HEK293 (cell line): ENCODE data around the gene RHBDF2.

Source experiments
- CTCF ChIA-PET: fragments of 350-600 bp; formaldehyde crosslinking; extraction: SDS; loops from one replicate; lab custom pipeline; 2021; ENCODE audit warnings: antibody characterized with exemption; lab: Yijun Ruan, JAX
- POLR2A ChIA-PET: fragments of 300-600 bp; formaldehyde crosslinking; extraction: SDS; loops from one replicate; lab custom pipeline; 2020; ENCODE audit warnings: antibody characterized with exemption, inconsistent platforms; lab: Yijun Ruan, JAX
- H3K27ac ChIP-seq: fragments of 200-500 bp; sonication (Bioruptor generic); 2 replicates; pipeline ENCODE4 v1.5.1; 2014; ENCODE audit warnings: low read depth, low read length, control low read depth, inconsistent platforms; ENCODE audit errors: extremely low read depth
- H3K36me3 ChIP-seq, 2 experiments: fragments of 200-500 bp in 1 of 2; sonication (Bioruptor generic) in 1 of 2; 1 replicate in 1 of 2; 2 replicates in 1 of 2; pipeline ENCODE4 v1.5.1; 2014 to 2017; ENCODE audit warnings: inconsistent platforms in 2 of 2, low read length in 2 of 2; ENCODE audit not compliant: control insufficient read depth in 2 of 2, insufficient read depth in 1 of 2
- H3K4me1 ChIP-seq: fragments of 200-500 bp; sonication (Bioruptor generic); 2 replicates; pipeline ENCODE4 v1.5.1; 2014; ENCODE audit warnings: mild to moderate bottlenecking, low read length, inconsistent platforms; ENCODE audit not compliant: control insufficient read depth, insufficient read depth
- H3K4me3 ChIP-seq: 2 replicates; pipeline ENCODE4 v1.5.1; 2011; ENCODE audit warnings: low read depth, mild to moderate bottlenecking, control low read depth, low read length, moderate library complexity
- H3K9me3 ChIP-seq: fragments of 200-500 bp; sonication (Bioruptor generic); 2 replicates; pipeline ENCODE4 v1.5.1; 2014; ENCODE audit warnings: low read depth, low read length, inconsistent platforms; ENCODE audit not compliant: control insufficient read depth, insufficient read depth
- AEBP2 ChIP-seq: fragments of 450-650 bp; formaldehyde crosslinking; IDR thresholded peaks from 2 replicates; pipeline ENCODE4 v1.5.1; 2016; ENCODE audit warnings: missing biosample characterization, missing genetic modification characterization, borderline replicate concordance
- ATF2 ChIP-seq: fragments of 450-650 bp; formaldehyde crosslinking; IDR thresholded peaks from 2 replicates; pipeline ENCODE4 v1.5.1; 2016; ENCODE audit warnings: missing biosample characterization, missing genetic modification characterization, low read depth
- EGR2 ChIP-seq: fragments of 450-650 bp; formaldehyde crosslinking; IDR thresholded peaks from 2 replicates; pipeline ENCODE4 v1.5.1; 2016; ENCODE audit warnings: low read depth, missing biosample characterization, missing genetic modification characterization
- GFI1B ChIP-seq: fragments of 450-650 bp; formaldehyde crosslinking; IDR thresholded peaks from 2 replicates; pipeline ENCODE4 v1.5.1; 2016; ENCODE audit warnings: missing biosample characterization, missing genetic modification characterization
- GLI2 ChIP-seq: fragments of 450-650 bp; formaldehyde crosslinking; IDR thresholded peaks from 2 replicates; pipeline ENCODE4; 2017; ENCODE audit warnings: missing biosample characterization, missing genetic modification characterization, low read depth, borderline replicate concordance
- KLF10 ChIP-seq: fragments of 450-650 bp; IDR thresholded peaks from 2 replicates; pipeline ENCODE4 v1.5.1; 2018; ENCODE audit warnings: missing biosample characterization, mild to moderate bottlenecking, missing genetic modification characterization
- MEIS1 ChIP-seq: sonication (generic); formaldehyde crosslinking; IDR thresholded peaks from 2 replicates; pipeline ENCODE4 v1.8.1; 2022; ENCODE audit warnings: missing genetic modification reagents, mild to moderate bottlenecking, borderline replicate concordance
- REPIN1 ChIP-seq: fragments of 450-650 bp; formaldehyde crosslinking; IDR thresholded peaks from 2 replicates; pipeline ENCODE4 v1.5.1; 2017; ENCODE audit warnings: missing biosample characterization, missing genetic modification characterization, low read depth
- SCRT2 ChIP-seq: fragments of 450-650 bp; formaldehyde crosslinking; IDR thresholded peaks from 2 replicates; pipeline ENCODE4 v1.5.1; 2016; ENCODE audit warnings: missing biosample characterization, missing genetic modification characterization
- SP2 ChIP-seq: fragments of 450-650 bp; formaldehyde crosslinking; IDR thresholded peaks from 2 replicates; pipeline ENCODE4 v1.5.1; 2016; ENCODE audit warnings: missing biosample characterization, missing genetic modification characterization
- ZBTB1 ChIP-seq: fragments of 450-650 bp; formaldehyde crosslinking; IDR thresholded peaks from 2 replicates; pipeline ENCODE4 v1.5.1; 2016; ENCODE audit warnings: missing biosample characterization, missing genetic modification characterization
- ZFHX2 ChIP-seq: fragments of 450-650 bp; formaldehyde crosslinking; conservative IDR thresholded peaks from 2 replicates; pipeline ENCODE4 v1.5.1; 2016; ENCODE audit warnings: missing biosample characterization, missing genetic modification characterization
- ZFP69B ChIP-seq: fragments of 450-650 bp; formaldehyde crosslinking; IDR thresholded peaks from 2 replicates; pipeline ENCODE4 v1.5.1; 2016; ENCODE audit warnings: missing biosample characterization, missing genetic modification characterization
- ZIC2 ChIP-seq: fragments of 450-650 bp; formaldehyde crosslinking; IDR thresholded peaks from 2 replicates; pipeline ENCODE4 v1.5.1; 2016; ENCODE audit warnings: missing biosample characterization, missing genetic modification characterization
- ZNF140 ChIP-seq: fragments of 450-650 bp; formaldehyde crosslinking; IDR thresholded peaks from 2 replicates; pipeline ENCODE4 v1.5.1; 2016; ENCODE audit warnings: missing biosample characterization, missing genetic modification characterization
- ZNF169 ChIP-seq: fragments of 450-650 bp; formaldehyde crosslinking; IDR thresholded peaks from 2 replicates; pipeline ENCODE4 v1.5.1; 2016; ENCODE audit warnings: missing biosample characterization, missing genetic modification characterization
- ZNF211 ChIP-seq: fragments of 450-650 bp; formaldehyde crosslinking; IDR thresholded peaks from 2 replicates; pipeline ENCODE4 v1.5.1; 2016; ENCODE audit warnings: low read depth, missing biosample characterization, missing genetic modification characterization
- ZNF274 ChIP-seq, 2 experiments: fragments of 200-500 bp in 1 of 2; fragments of 450-650 bp in 1 of 2; sonication (Bioruptor generic) in 1 of 2; formaldehyde crosslinking in 1 of 2; IDR thresholded peaks; 2 replicates each; pipeline versions ENCODE4 v1.5.1 to v1.6.1; 2014 to 2016; ENCODE audit warnings: borderline replicate concordance in 1 of 2, inconsistent platforms in 1 of 2, low read length in 1 of 2, missing biosample characterization in 1 of 2, missing genetic modification characterization in 1 of 2
- ZNF292 ChIP-seq: fragments of 450-650 bp; formaldehyde crosslinking; IDR thresholded peaks from 2 replicates; pipeline ENCODE4 v1.5.1; 2016; ENCODE audit warnings: low read depth, missing biosample characterization, missing genetic modification characterization, borderline replicate concordance
- ZNF416 ChIP-seq: fragments of 450-650 bp; formaldehyde crosslinking; IDR thresholded peaks from 2 replicates; pipeline ENCODE4 v1.5.1; 2016; ENCODE audit warnings: missing biosample characterization, missing genetic modification characterization
- ZNF433 ChIP-seq: fragments of 450-650 bp; formaldehyde crosslinking; IDR thresholded peaks from 2 replicates; pipeline ENCODE4 v1.5.1; 2016; ENCODE audit warnings: missing biosample characterization, missing genetic modification characterization, low read depth
- ZNF501 ChIP-seq: fragments of 450-650 bp; formaldehyde crosslinking; IDR thresholded peaks from 2 replicates; pipeline ENCODE4 v1.5.1; 2016; ENCODE audit warnings: missing biosample characterization, missing genetic modification characterization
- ZNF530 ChIP-seq: fragments of 450-650 bp; formaldehyde crosslinking; IDR thresholded peaks from 2 replicates; pipeline ENCODE4 v1.5.1; 2016; ENCODE audit warnings: low read depth, missing biosample characterization, missing genetic modification characterization
- ZNF610 ChIP-seq: fragments of 450-650 bp; formaldehyde crosslinking; IDR thresholded peaks from 2 replicates; pipeline ENCODE4 v1.5.1; 2016; ENCODE audit warnings: missing biosample characterization, missing genetic modification characterization, borderline replicate concordance
- ZNF785 ChIP-seq: fragments of 450-650 bp; formaldehyde crosslinking; IDR thresholded peaks from 2 replicates; pipeline ENCODE4 v1.5.1; 2016; ENCODE audit warnings: missing biosample characterization, missing genetic modification characterization
- ZNF837 ChIP-seq: fragments of 450-650 bp; formaldehyde crosslinking; IDR thresholded peaks from 2 replicates; pipeline ENCODE4 v1.5.1; 2016; ENCODE audit warnings: missing biosample characterization, missing genetic modification characterization
- ZSCAN30 ChIP-seq: fragments of 450-650 bp; IDR thresholded peaks from 2 replicates; pipeline ENCODE4 v1.5.1; 2018; ENCODE audit warnings: missing biosample characterization, mild to moderate bottlenecking, missing genetic modification characterization, moderate library complexity
- TF ChIP-seq, protein P1 (sequence below): IDR thresholded peaks from 2 replicates; pipeline ENCODE4 v1.6.1; 2011; ENCODE audit warnings: mild to moderate bottlenecking, low read depth, low read length, borderline replicate concordance
- TF ChIP-seq, protein P2 (sequence below): fragments of 450-650 bp; IDR thresholded peaks from 2 replicates; pipeline ENCODE4 v1.5.1; 2018; ENCODE audit warnings: missing biosample characterization, missing genetic modification characterization

Gene RHBDF2

DNA sequence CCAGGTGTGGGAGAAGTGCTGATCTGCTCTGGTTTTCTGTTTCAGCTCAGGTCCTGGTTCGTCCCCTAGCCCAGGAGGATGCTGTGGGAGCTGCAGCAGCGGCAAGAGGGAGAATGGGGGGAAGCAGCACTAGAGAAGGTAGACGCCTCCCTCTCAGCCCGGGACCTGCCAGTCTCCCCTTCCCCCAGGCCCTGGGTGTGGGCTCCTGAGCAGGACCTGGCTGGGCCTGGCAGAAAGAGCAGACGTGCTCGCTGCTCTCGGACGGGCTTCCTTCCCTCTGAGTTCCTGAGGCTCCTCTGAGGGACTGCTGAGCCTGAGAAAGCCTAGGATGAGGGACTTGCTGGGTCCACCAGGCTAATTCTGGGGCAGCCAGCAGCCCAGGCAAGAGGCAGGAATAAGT is 41.8 kb upstream of the RHBDF2 start:
- ChIA-PET POLR2A (interaction anchor here (0.5 to 1.3 kb wide), 3 partner anchors 15 to 239 kb away, joined by 3 to 8 read pairs (median 3); no protein-coding TSS in a partner anchor), CTCF (interaction anchor here (1.1 to 4.5 kb wide), 5 partner anchors 13 to 81 kb away, joined by 3 to 17 read pairs (median 6); no protein-coding TSS in a partner anchor)
- no peak for TF ChIP-seq KLF10
- TF ChIP-seq ZNF169 (tag by site-specific recombination): no peak
- TF ChIP-seq MEIS1 (CRISPR knock-in tag): no peak
- TF ChIP-seq ZNF292 (tag by site-specific recombination): no peak
- no peak for TF ChIP-seq REPIN1
- TF ChIP-seq, protein P1, sequence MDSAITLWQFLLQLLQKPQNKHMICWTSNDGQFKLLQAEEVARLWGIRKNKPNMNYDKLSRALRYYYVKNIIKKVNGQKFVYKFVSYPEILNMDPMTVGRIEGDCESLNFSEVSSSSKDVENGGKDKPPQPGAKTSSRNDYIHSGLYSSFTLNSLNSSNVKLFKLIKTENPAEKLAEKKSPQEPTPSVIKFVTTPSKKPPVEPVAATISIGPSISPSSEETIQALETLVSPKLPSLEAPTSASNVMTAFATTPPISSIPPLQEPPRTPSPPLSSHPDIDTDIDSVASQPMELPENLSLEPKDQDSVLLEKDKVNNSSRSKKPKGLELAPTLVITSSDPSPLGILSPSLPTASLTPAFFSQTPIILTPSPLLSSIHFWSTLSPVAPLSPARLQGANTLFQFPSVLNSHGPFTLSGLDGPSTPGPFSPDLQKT: no peak
- no peak for TF ChIP-seq ZNF501 (tag by site-specific recombination)
- TF ChIP-seq GLI2 (tag by site-specific recombination): no peak
- TF ChIP-seq ZNF530: no peak
- TF ChIP-seq AEBP2: no peak
- no peak for TF ChIP-seq ZIC2 (tag by site-specific recombination)
- TF ChIP-seq, protein P2, sequence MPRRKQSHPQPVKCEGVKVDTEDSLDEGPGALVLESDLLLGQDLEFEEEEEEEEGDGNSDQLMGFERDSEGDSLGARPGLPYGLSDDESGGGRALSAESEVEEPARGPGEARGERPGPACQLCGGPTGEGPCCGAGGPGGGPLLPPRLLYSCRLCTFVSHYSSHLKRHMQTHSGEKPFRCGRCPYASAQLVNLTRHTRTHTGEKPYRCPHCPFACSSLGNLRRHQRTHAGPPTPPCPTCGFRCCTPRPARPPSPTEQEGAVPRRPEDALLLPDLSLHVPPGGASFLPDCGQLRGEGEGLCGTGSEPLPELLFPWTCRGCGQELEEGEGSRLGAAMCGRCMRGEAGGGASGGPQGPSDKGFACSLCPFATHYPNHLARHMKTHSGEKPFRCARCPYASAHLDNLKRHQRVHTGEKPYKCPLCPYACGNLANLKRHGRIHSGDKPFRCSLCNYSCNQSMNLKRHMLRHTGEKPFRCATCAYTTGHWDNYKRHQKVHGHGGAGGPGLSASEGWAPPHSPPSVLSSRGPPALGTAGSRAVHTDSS (tag by site-specific recombination): no peak
- TF ChIP-seq ZNF211 (tag by site-specific recombination): no peak
- TF ChIP-seq ZNF837 (tag by site-specific recombination): no peak
- no peak for TF ChIP-seq ZNF433 (tag by site-specific recombination)
- TF ChIP-seq ZNF416 (tag by site-specific recombination): no peak
- no peak for TF ChIP-seq GFI1B (tag by site-specific recombination)
- no peak for TF ChIP-seq ZBTB1 (tag by site-specific recombination)
- TF ChIP-seq ZSCAN30: no peak
- no peak for TF ChIP-seq ATF2
- H3K4me3 ChIP-seq: no peak overlapping the region
- peaks cover 0 to 8% of the 10 kb centered on the region in 2 experiments; a peak in 2 of 3 replicates for H3K36me3 ChIP-seq
- H3K9me3 ChIP-seq: no peaks in the 10 kb centered on the region
- H3K4me1 ChIP-seq: peaks cover 18% of the 10 kb centered on the region
- no peak overlapping the region for H3K27ac ChIP-seq

DNA sequence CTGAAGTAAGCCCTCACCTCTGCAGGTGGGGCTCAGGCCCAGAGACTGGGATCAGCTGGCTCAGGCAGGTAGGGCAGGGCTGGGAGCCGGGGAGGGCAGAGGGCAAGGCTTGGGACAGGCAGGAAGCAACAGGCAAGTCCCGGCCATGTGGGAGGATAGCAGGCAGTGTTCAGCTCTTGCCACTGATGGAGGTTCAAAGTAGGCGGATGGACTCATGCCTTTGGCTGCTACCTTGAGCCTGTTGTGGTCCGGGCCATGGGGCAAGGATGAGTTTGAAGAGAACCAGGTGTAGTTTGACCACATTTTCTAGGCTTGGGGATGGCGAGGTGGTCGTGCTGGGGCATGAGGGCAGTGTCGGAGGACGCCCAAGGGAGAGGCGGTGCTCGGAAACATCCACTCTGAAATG is 41.3 kb upstream of the RHBDF2 start:
- TF ChIP-seq EGR2: peak; percentile 40; the same call in 1 of the 2 replicates
- TF ChIP-seq ZFP69B (tag by site-specific recombination): no peak
- TF ChIP-seq ZNF610 (tag by site-specific recombination): no peak
- peak; percentile 63 for TF ChIP-seq SCRT2 (tag by site-specific recombination)
- no peak for TF ChIP-seq ZNF433 (tag by site-specific recombination)
- TF ChIP-seq ZNF274 (IDR thresholded peaks at IDR 0.05; ENCODE audit: low read length): no peak
- TF ChIP-seq ZNF274 (tag by site-specific recombination; IDR thresholded peaks at IDR 0.05; ENCODE audit: borderline replicate concordance): no peak
- no peak for TF ChIP-seq ZNF785 (tag by site-specific recombination)
- TF ChIP-seq ZNF140 (tag by site-specific recombination): no peak
- peak; percentile 49 for TF ChIP-seq ZFHX2
- peak; percentile 32; the same call in 1 of the 2 replicates for TF ChIP-seq SP2 (tag by site-specific recombination)
- H3K9me3 ChIP-seq: no peaks in the 10 kb centered on the region
- peaks cover 18% of the 10 kb centered on the region for H3K4me1 ChIP-seq
- POLR2A ChIA-PET: interaction anchor here (0.5 to 1.3 kb wide), 3 partner anchors 14 to 239 kb away, joined by 3 to 8 read pairs (median 3); no protein-coding TSS in a partner anchor
- CTCF ChIA-PET: interaction anchor here (0.7 to 1.5 kb wide), 4 partner anchors 14 to 83 kb away, joined by 3 to 6 read pairs (median 4); no protein-coding TSS in a partner anchor
- H3K36me3 ChIP-seq: peaks cover 0 to 7% of the 10 kb centered on the region in 2 experiments; a peak in 1 of 3 replicates
- H3K4me3 ChIP-seq: no peak overlapping the region
- no peak overlapping the region for H3K27ac ChIP-seq
